Endothelial cell of coronary artery (primary cell): Measurements from ENCODE around the gene ALG9. TPM values are rescaled to one million over a fixed set of nuclear protein-coding genes. Genes with fewer than 3 reads are reported as not detected.

Experiments used
- total RNA-seq: library from RNA; depleted of rRNA; stranded (reverse); fragments of >200 nt; gene quantifications from 2 replicates; pipeline ENCODE4 v1.2.3, GENCODE V29; 2014

The ALG9 gene
- total RNA-seq = 22.7 and 24.2 TPM in 2 replicates

GRCh38 chr11:111870886-111871692, at the start of gene ALG9:
Gene ALG9, minus strand, starts transcription at chr11:111871581. Its CDS starts 99 bp downstream, at chr11:111871482.

GRCh38 chr11:111918390-111919256, 47.2 kb upstream of the ALG9 start, which contains the start of gene C11orf52:
Gene C11orf52, plus strand, starts transcription at chr11:111918913. Its CDS starts 60 bp downstream, at chr11:111918973.

DNA sequence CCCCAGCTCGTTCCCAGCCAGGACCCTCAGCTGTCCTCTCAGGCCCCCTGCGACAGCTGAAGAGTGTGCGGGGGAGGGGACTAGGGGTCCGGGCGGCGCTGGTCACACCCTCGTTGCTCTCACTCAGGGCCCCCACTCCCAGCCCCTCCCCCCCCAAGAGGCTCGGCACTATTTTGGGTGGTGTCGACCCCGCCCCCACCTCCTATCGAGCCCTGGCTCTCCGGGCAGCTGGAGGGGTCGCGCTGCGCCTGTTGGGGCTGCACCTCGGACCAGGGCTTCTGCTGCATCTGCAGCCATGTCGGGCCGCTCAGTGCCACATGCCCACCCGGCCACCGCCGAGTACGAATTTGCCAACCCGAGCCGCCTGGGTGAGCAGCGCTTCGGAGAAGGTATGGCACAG, 41.2 kb upstream of the ALG9 start, which contains the start of gene HSPB2:
HSPB2 (plus strand) TSS at position 200 of the 400 bp plus-strand sequence; CDS start at position 296, 96 bp downstream.

DNA sequence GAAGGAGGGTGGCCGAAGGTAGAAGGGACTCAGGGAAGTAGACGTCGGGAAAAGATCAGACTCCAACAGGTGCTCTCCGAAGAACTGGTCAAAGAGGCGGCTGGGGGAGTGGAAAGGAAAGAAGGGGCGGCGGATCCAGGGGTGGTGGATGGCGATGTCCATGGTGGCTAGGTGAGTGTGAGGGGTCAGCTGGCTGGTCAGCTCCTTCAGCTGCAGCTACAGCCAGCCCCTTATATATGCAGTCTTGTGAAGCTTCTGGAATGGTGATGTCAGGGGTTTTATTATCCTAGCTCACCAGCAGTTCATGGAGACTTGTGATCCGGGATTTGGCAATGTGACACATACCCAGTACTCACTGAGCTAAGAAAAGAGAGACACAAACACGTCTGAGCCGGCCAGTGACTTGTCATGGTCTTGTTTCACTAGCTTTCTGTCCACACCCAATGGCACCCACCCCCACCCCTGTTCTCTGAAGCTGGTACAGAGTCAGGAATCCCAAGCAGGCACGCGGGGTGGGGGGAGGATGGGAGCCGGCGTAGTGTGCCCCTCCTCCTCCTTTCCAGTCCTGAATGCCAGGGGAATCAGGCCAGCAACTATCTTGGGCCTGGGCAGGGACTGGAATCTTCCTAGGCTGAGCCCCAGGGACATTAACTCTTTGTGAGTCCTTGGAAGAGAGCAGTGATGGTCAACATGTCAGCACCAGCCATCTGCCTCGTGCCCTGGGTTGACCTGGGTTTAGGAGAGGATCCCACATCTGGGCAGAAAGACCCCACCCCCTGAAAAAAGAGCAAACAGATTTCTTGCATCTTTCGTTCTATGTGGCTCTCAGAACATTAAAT, 40.4 kb upstream of the ALG9 start, which contains the start of gene CRYAB:
CRYAB (minus strand) TSS at position 208 of the 839 bp plus-strand sequence; CDS start at position 162, 46 bp downstream.

DNA sequence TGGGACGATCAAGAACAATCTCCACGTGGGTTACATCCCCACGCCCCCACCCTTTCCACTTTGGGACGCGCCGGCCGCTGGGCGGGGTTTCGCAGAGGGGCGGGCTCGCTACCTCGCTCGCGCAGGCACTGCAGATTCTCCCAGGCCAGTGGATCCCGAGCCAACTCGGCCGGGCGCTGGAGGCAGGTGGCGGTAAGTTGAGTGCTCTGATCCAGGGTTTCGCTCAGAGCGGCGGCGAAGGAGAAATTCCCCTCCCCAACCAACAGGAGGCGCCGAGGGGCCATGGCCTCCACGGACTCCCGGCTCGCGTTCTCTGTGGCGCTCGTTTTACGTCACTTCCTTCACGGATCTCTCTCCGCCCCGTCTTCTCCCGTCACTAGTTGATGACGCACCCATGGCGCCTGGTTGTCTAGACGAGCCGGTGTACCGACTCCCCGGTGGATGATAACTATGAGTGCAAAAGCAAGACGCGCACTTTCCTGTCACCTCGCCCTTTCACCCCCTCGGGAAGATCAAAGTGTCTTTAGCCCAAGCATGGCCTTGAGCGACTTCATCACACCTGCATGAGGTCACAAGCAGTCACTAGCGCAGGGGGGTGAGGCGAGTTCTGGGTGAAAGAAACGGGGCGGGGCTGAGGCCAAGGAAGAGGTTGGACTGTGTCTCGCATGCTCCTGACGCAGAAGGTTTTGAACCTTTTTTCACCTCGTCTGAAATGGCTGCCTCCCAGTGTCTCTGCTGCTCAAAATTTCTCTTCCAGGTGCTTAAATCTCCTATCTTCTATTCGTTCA, 7.7 kb upstream of the ALG9 start, which contains the start of the genes CFAP68 and FDXACB1:
CFAP68 (plus strand) TSS at position 693 of the 788 bp plus-strand sequence; CDS start at position 713, 20 bp downstream.
FDXACB1 (minus strand) TSS at position 317 of the 788 bp plus-strand sequence; CDS start at position 284, 33 bp downstream.

GRCh38 chr11:111765984-111766833, 105.2 kb downstream of the ALG9 start, which contains the start of gene PPP2R1B:
Gene PPP2R1B, minus strand, starts transcription at chr11:111766389. Its CDS starts 28 bp downstream, at chr11:111766361.

Other genes with a start within 250 kb of the ALG9 start
- gene PPP2R1B, start 105.2 kb downstream of the ALG9 start, total RNA-seq = 35.5 and 35.7 TPM in 2 replicates
- gene FDXACB1, start 7.6 kb upstream of the ALG9 start, total RNA-seq = 2.2 and 2.5 TPM in 2 replicates
- 3.9 and 5.1 TPM in 2 replicates for gene CFAP68, start 8.0 kb upstream of the ALG9 start, total RNA-seq
- 0.18 and 5.7 TPM in 2 replicates for gene CRYAB, start 40.2 kb upstream of the ALG9 start, total RNA-seq
- gene HSPB2, start 41.2 kb upstream of the ALG9 start, total RNA-seq = 0.28 TPM in 1 of 2 replicates, not detected in the other
- 0.09 TPM in 1 of 2 replicates, not detected in the other for gene C11orf52, start 47.3 kb upstream of the ALG9 start, total RNA-seq
- gene DIXDC1, start 65.8 kb upstream of the ALG9 start, total RNA-seq = 19.4 and 22.6 TPM in 2 replicates
- 30.9 and 34.5 TPM in 2 replicates for gene DLAT, start 153.8 kb upstream of the ALG9 start, total RNA-seq
- gene PIH1D2, start 202.4 kb upstream of the ALG9 start, total RNA-seq = 0.38 and 1.2 TPM in 2 replicates
- 17.4 and 21.4 TPM in 2 replicates for gene NKAPD1, start 202.7 kb upstream of the ALG9 start, total RNA-seq
- 78.3 and 127 TPM in 2 replicates for gene TIMM8B, start 215.2 kb upstream of the ALG9 start, total RNA-seq
- 117 and 119 TPM in 2 replicates for gene SDHD, start 215.3 kb upstream of the ALG9 start, total RNA-seq